Effector memory CD4-positive, alpha-beta T cell (primary cell): ENCODE data around the gene FBXL20.

ENCODE experiments used
- DNase-seq, 3 donors: peaks; one replicate each; pipeline ENCODE4 v3.0.0-alpha.2; 2020
- H3K27ac ChIP-seq: 2 replicates; pipeline ENCODE4 v1.7.0; 2013; ENCODE audit warnings: mild to moderate bottlenecking, low read length, moderate library complexity; ENCODE audit not compliant: insufficient read depth, poor library complexity, severe bottlenecking
- H3K27me3 ChIP-seq: replicated peaks from 2 replicates; pipeline ENCODE4 v1.7.0; 2013; ENCODE audit warnings: mild to moderate bottlenecking, low read length; ENCODE audit not compliant: insufficient read depth, control insufficient read depth, poor library complexity, severe bottlenecking
- H3K36me3 ChIP-seq: 2 replicates; pipeline ENCODE4 v1.7.0; 2013; ENCODE audit warnings: mild to moderate bottlenecking, low read length, moderate library complexity; ENCODE audit not compliant: control insufficient read depth, insufficient read depth
- H3K4me1 ChIP-seq: 2 replicates; pipeline ENCODE4 v1.7.0; 2013; ENCODE audit warnings: low read length, mild to moderate bottlenecking; ENCODE audit not compliant: control insufficient read depth, insufficient read depth, poor library complexity, severe bottlenecking
- H3K4me3 ChIP-seq: 2 replicates; pipeline ENCODE4 v1.7.0; 2013; ENCODE audit warnings: low read length, low read depth, mild to moderate bottlenecking; ENCODE audit not compliant: insufficient read depth, poor library complexity, severe bottlenecking
- H3K9me3 ChIP-seq: 2 replicates; pipeline ENCODE4 v1.7.0; 2013; ENCODE audit warnings: mild to moderate bottlenecking, low read length, moderate library complexity; ENCODE audit not compliant: control insufficient read depth

FBXL20 gene

GRCh38 chr17:39231091-39231561, 170.3 kb downstream of the FBXL20 start:
- DNase-seq = no peak
- Histone ChIP-seq H3K27ac (no peak overlapping the region), H3K9me3 (no peaks in the 10 kb centered on the region), H3K36me3 (no peaks in the 10 kb centered on the region), H3K4me3 (no peak overlapping the region), H3K27me3 (peaks cover 11% of the 10 kb centered on the region), H3K4me1 (peaks cover 12% of the 10 kb centered on the region)

- Histone ChIP-seq H3K27me3 (peaks cover 19% of the 10 kb centered on the region), H3K27ac (no peak overlapping the region), H3K4me3 (no peak overlapping the region), H3K9me3 (no peaks in the 10 kb centered on the region), H3K4me1 (peaks cover 10% of the 10 kb centered on the region), H3K36me3 (no peaks in the 10 kb centered on the region)
- DNase-seq = no peak
Observed at GRCh38 chr17:39230361-39230760, 171.1 kb downstream of the FBXL20 start.

- Histone ChIP-seq H3K9me3 (no peaks in the 10 kb centered on the region), H3K27ac (no peak overlapping the region), H3K36me3 (no peaks in the 10 kb centered on the region), H3K27me3 (peaks cover 28% of the 10 kb centered on the region), H3K4me1 (peaks cover 19% of the 10 kb centered on the region), H3K4me3 (no peak overlapping the region)
- no peak for DNase-seq
Observed at GRCh38 chr17:39229274-39229913, 172.0 kb downstream of the FBXL20 start.

- Histone ChIP-seq H3K27ac (no peak overlapping the region), H3K4me3 (no peak overlapping the region), H3K9me3 (no peaks in the 10 kb centered on the region), H3K4me1 (peaks cover 19% of the 10 kb centered on the region), H3K36me3 (no peaks in the 10 kb centered on the region), H3K27me3 (peaks cover 33% of the 10 kb centered on the region)
- no peak for DNase-seq
Observed at GRCh38 chr17:39227364-39227919, 174.0 kb downstream of the FBXL20 start.

- Histone ChIP-seq H3K4me1 (peaks cover 15% of the 10 kb centered on the region), H3K9me3 (no peaks in the 10 kb centered on the region), H3K36me3 (no peaks in the 10 kb centered on the region), H3K4me3 (peak overlapping the region; percentile 13), H3K27me3 (peaks cover 33% of the 10 kb centered on the region), H3K27ac (no peak overlapping the region)
- peak in 2 of 3 donors; percentile 18 to 32 for DNase-seq
Observed at GRCh38 chr17:39225959-39226683, 175.3 kb downstream of the FBXL20 start.

- no peak for DNase-seq
- peak within 1 kb of the TSS; percentile 41 for H3K4me3 ChIP-seq
- H3K27ac ChIP-seq = no peak within 1 kb of the TSS
- H3K9me3 ChIP-seq = no peaks in the 10 kb centered on the region
- peaks cover 33% of the 10 kb centered on the region for H3K27me3 ChIP-seq
- no peaks in the 10 kb centered on the region for H3K36me3 ChIP-seq
- peaks cover 15% of the 10 kb centered on the region for H3K4me1 ChIP-seq
Observed at GRCh38 chr17:39225308-39225958, 176.0 kb downstream of the FBXL20 start, which contains the start of gene STAC2. Gene STAC2 (minus strand): TSS chr17:39225945. CDS start chr17:39225502, 443 bp downstream.

GRCh38 chr17:39224778-39225307, 176.6 kb downstream of the FBXL20 start:
- DNase-seq = no peak
- H3K4me1 ChIP-seq = peaks cover 15% of the 10 kb centered on the region
- no peaks in the 10 kb centered on the region for H3K36me3 ChIP-seq
- H3K27ac ChIP-seq = no peak overlapping the region
- H3K4me3 ChIP-seq = peak overlapping the region; percentile 41
- H3K9me3 ChIP-seq = no peaks in the 10 kb centered on the region
- peaks cover 33% of the 10 kb centered on the region for H3K27me3 ChIP-seq

- peaks cover 33% of the 10 kb centered on the region for H3K27me3 ChIP-seq
- DNase-seq = no peak
- H3K27ac ChIP-seq = no peak overlapping the region
- H3K4me3 ChIP-seq = peak overlapping the region; percentile 41
- H3K9me3 ChIP-seq = no peaks in the 10 kb centered on the region
- no peaks in the 10 kb centered on the region for H3K36me3 ChIP-seq
- H3K4me1 ChIP-seq = peaks cover 15% of the 10 kb centered on the region
Observed at GRCh38 chr17:39223907-39224777, 177.3 kb downstream of the FBXL20 start.
